ENCODE results near the gene CCDC89.

The CCDC89 gene

GRCh38 chr11:85685820-85686459 is at the start of gene CCDC89:
CCDC89 (minus strand) TSS chr11:85686195; CDS start chr11:85686130, 65 bp downstream.
- DNase-seq (ENCODE audit: low read depth): no peak

- no peak for DNase-seq (ENCODE audit: low read depth)
These were observed 47.0 kb upstream of the CCDC89 start for GRCh38 chr11:85732965-85733364.

GRCh38 chr11:85726381-85726780 is 40.4 kb upstream of the CCDC89 start:
- no peak for DNase-seq (ENCODE audit: low read depth)

- DNase-seq (ENCODE audit: low read depth): no peak
These were observed 39.7 kb upstream of the CCDC89 start for GRCh38 chr11:85725510-85726258.

GRCh38 chr11:85724748-85725465 is 38.9 kb upstream of the CCDC89 start:
- DNase-seq (ENCODE audit: low read depth): no peak

- DNase-seq (ENCODE audit: low read depth): no peak
These were observed 37.1 kb upstream of the CCDC89 start for GRCh38 chr11:85723088-85723487.

GRCh38 chr11:85721191-85721590 is 35.2 kb upstream of the CCDC89 start:
- no peak for DNase-seq (ENCODE audit: low read depth)

GRCh38 chr11:85718991-85719807 is 33.2 kb upstream of the CCDC89 start:
- DNase-seq (ENCODE audit: low read depth): no peak

- DNase-seq (ENCODE audit: low read depth): no peak
These were observed 32.3 kb upstream of the CCDC89 start for GRCh38 chr11:85718126-85718943.

- DNase-seq (ENCODE audit: low read depth): no peak
These were observed 31.4 kb upstream of the CCDC89 start for GRCh38 chr11:85717429-85717828.

GRCh38 chr11:85712953-85713352 is 27.0 kb upstream of the CCDC89 start:
- no peak for DNase-seq (ENCODE audit: low read depth)

- DNase-seq (ENCODE audit: low read depth): no peak
These were observed 24.9 kb upstream of the CCDC89 start for GRCh38 chr11:85710917-85711316.

GRCh38 chr11:85709941-85710702 is 24.1 kb upstream of the CCDC89 start:
- DNase-seq (ENCODE audit: low read depth): no peak

GRCh38 chr11:85705800-85706199 is 19.8 kb upstream of the CCDC89 start:
- DNase-seq (ENCODE audit: low read depth): no peak

- DNase-seq (ENCODE audit: low read depth): no peak
These were observed 19.0 kb upstream of the CCDC89 start for GRCh38 chr11:85704967-85705366.

- no peak for DNase-seq (ENCODE audit: low read depth)
These were observed 14.2 kb upstream of the CCDC89 start for GRCh38 chr11:85699957-85700741.

GRCh38 chr11:85698195-85698594 is 12.2 kb upstream of the CCDC89 start:
- DNase-seq (ENCODE audit: low read depth): no peak

GRCh38 chr11:85697747-85698146 is 11.8 kb upstream of the CCDC89 start:
- DNase-seq (ENCODE audit: low read depth): no peak

- no peak for DNase-seq (ENCODE audit: low read depth)
These were observed 9.6 kb upstream of the CCDC89 start for GRCh38 chr11:85695546-85695945.
